ENCODE data around the gene C1QTNF9B.
"Not testable (repeated sequence)": the region's sequence is repeated elsewhere in the genome, so short reads cannot be mapped to it uniquely, and the experiment has no call there.

C1QTNF9B gene

DNA sequence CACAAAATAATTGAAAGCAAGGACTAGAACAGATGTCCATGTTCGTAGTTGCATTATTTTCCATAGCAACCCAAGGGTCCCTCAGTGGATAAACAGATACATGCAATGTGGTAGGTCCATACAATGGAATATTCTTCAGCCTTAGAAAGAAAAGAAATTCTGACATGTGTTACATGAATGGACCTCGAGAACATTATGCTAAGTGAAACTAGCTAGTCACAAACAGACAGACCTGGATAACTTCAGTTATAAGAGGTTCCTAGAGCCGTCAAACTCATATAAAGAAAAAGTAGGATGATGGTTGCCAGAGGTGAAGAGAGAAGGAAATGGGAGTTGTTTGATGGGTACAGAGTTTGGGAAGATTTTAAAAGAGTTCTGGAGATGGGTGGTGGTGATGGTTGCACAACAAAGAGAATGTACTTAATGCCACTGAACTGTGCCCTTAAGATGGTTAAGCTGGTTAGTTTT, at the start of gene C1QTNF9B:
Gene C1QTNF9B, minus strand, starts transcription at position 51 of the 468 bp plus-strand sequence.
- H3K36me3 ChIP-seq (ENCODE audit: control insufficient read depth, low read depth, low read length); H3K4me3 ChIP-seq (ENCODE audit: low read length); H3K27me3 ChIP-seq (ENCODE audit: control insufficient read depth, insufficient read depth, low read length); H3K9ac ChIP-seq (ENCODE audit: low read length); H3K4me1 ChIP-seq (ENCODE audit: control insufficient read depth, low read depth, low read length); H3K9me3 ChIP-seq (ENCODE audit: control insufficient read depth, low read depth, low read length); H3K27ac ChIP-seq (ENCODE audit: low read length): not testable (repeated sequence)

DNA sequence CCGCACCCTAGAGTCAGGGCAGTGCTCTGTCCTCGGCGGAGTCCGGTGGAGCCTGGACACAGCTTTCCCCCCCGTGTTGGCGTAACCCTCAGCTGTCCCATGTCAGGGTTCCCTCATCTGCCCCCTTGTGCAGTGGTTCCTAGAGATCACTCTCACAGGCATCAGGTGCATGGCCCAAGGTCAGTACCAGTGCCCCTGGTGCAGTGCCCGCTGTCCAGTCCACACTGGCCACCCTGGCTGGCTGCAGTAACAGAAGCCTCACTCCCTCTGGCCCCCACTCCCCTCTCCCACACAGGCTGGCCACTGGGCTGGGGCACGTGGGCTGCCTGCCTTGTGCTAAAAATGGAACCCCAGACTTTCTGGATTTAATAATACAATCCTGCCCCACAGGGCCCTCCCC, 49.6 kb upstream of the C1QTNF9B start:
- no peaks in the 10 kb centered on the region for H3K9me3 ChIP-seq (ENCODE audit: control insufficient read depth, low read depth, low read length)

DNA sequence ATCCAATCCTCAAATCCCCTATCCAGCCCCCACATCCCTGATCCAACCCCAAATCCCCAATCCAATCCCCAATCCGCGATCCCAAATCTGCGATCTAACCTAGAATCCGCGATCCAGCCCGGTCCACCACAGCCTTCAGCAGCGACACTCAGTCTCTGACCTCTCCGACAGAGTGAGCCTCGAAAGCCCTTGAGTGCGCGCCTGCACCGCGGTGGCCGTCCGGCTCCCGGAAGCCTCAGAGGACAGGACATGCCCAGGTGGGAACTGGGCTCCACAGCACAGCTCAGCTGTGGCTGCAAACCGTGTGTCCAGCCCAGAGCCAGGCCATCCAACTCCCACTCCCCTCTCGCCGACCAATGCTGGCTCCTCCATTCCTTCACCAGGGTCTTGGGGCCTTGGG, 48.8 kb upstream of the C1QTNF9B start:
- H3K9me3 ChIP-seq (ENCODE audit: control insufficient read depth, low read depth, low read length): no peaks in the 10 kb centered on the region

More for the DNA sequence above, 49.6 kb upstream of the C1QTNF9B start:
- Histone ChIP-seq H3K27me3 (ENCODE audit: control insufficient read depth, insufficient read depth, low read length) (no peaks in the 10 kb centered on the region), H3K4me3 (ENCODE audit: low read length) (no peak overlapping the region), H3K4me1 (ENCODE audit: control insufficient read depth, low read depth, low read length) (no peaks in the 10 kb centered on the region), H3K9ac (ENCODE audit: low read length) (no peak overlapping the region), H3K36me3 (ENCODE audit: control insufficient read depth, low read depth, low read length) (no peaks in the 10 kb centered on the region), H3K27ac (ENCODE audit: low read length) (no peak overlapping the region)

DNA sequence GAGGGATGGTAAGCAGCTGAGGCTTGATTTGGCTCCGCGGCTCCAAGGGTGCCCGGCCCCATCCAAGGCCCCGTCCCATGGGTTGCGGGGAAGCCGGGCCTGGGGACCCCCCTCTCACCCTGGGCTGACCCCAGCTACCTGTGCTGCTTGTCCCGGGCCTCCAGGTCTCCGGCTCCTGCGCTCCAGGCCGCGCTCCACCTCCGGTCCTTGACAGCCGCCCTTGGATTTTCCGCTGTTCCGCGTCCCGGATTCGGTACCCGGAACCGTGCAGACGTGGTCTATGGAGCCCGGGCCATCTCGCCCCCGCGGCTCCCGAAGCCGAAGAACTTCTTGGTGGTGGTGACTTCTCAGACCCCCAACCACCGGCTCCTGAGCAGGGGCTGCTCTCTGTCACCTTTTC, 48.3 kb upstream of the C1QTNF9B start:
- no peaks in the 10 kb centered on the region for H3K9me3 ChIP-seq (ENCODE audit: control insufficient read depth, low read depth, low read length)
- H3K27me3 ChIP-seq (ENCODE audit: control insufficient read depth, insufficient read depth, low read length): no peaks in the 10 kb centered on the region
- H3K27ac ChIP-seq (ENCODE audit: low read length): no peak overlapping the region
- no peaks in the 10 kb centered on the region for H3K4me1 ChIP-seq (ENCODE audit: control insufficient read depth, low read depth, low read length)
- no peaks in the 10 kb centered on the region for H3K36me3 ChIP-seq (ENCODE audit: control insufficient read depth, low read depth, low read length)
- H3K9ac ChIP-seq (ENCODE audit: low read length): no peak overlapping the region
- no peak overlapping the region for H3K4me3 ChIP-seq (ENCODE audit: low read length)

More for the DNA sequence above, 48.8 kb upstream of the C1QTNF9B start:
- Histone ChIP-seq H3K36me3 (ENCODE audit: control insufficient read depth, low read depth, low read length) (no peaks in the 10 kb centered on the region), H3K27me3 (ENCODE audit: control insufficient read depth, insufficient read depth, low read length) (no peaks in the 10 kb centered on the region), H3K9ac (ENCODE audit: low read length) (no peak overlapping the region), H3K27ac (ENCODE audit: low read length) (no peak overlapping the region), H3K4me1 (ENCODE audit: control insufficient read depth, low read depth, low read length) (no peaks in the 10 kb centered on the region), H3K4me3 (ENCODE audit: low read length) (no peak overlapping the region)

DNA sequence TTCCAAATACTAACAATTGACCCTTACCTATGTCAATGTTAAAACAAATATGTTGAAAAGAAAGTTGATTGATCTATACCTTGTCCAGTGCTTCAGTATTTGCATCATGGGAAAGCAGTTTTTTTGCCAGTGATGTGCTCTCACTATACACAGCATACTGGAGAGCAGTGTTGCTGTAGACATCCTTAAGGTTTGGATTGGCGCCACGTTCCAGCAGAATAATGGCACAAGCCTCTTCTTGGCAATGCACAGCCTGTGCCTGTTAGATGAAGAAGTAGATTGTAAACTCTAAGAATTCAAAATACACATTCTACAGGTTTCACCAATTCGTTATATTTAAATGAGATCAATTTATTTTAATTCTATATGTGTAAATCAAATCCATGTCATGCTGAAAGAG, 43.9 kb upstream of the C1QTNF9B start:
- H3K9me3 ChIP-seq (ENCODE audit: control insufficient read depth, low read depth, low read length): no peaks in the 10 kb centered on the region
- H3K27me3 ChIP-seq (ENCODE audit: control insufficient read depth, insufficient read depth, low read length): no peaks in the 10 kb centered on the region
- no peaks in the 10 kb centered on the region for H3K36me3 ChIP-seq (ENCODE audit: control insufficient read depth, low read depth, low read length)
- H3K9ac ChIP-seq (ENCODE audit: low read length): no peak overlapping the region
- H3K4me3 ChIP-seq (ENCODE audit: low read length): no peak overlapping the region
- H3K4me1 ChIP-seq (ENCODE audit: control insufficient read depth, low read depth, low read length): no peaks in the 10 kb centered on the region
- H3K27ac ChIP-seq (ENCODE audit: low read length): no peak overlapping the region

DNA sequence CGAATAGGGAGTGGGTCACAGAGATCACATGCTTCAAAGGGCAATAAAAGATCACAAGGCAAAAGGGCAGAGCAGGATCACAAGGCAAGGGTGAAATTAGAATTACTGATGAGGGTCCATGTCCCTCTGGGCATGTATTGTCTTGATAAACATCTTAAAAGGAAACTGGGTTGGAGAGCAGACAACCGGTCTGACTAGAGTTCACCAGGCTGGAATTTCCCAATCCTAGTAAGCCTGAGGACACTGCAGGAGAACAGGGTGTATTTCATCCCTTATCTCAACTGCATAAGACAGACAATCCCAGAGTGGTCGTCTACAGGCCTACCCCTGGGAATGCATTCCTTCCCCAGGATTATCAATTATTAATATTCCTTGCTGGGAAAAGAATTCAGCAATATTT, 42.4 kb upstream of the C1QTNF9B start:
- not testable (repeated sequence) for H3K27ac ChIP-seq (ENCODE audit: low read length); H3K4me1 ChIP-seq (ENCODE audit: control insufficient read depth, low read depth, low read length); H3K9me3 ChIP-seq (ENCODE audit: control insufficient read depth, low read depth, low read length); H3K9ac ChIP-seq (ENCODE audit: low read length); H3K4me3 ChIP-seq (ENCODE audit: low read length); H3K36me3 ChIP-seq (ENCODE audit: control insufficient read depth, low read depth, low read length); H3K27me3 ChIP-seq (ENCODE audit: control insufficient read depth, insufficient read depth, low read length)

DNA sequence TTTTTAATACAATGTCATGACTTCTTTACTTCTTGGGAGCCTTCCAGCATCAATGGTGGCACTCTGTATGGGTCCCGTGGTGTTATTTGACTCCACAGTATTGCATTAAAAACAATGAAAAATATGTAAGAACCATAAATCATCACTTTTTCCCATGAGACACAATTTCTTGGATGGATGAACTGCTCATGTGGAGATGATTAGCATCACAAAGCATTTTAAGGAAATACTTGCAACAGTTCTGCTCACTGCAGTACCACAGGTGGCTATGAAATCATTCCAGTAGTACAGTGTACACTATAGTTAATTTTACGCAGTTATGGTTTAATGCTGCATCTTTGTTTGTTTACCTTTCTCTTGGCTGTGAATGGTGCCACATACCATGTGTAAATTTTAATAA, 37.2 kb upstream of the C1QTNF9B start:
- H3K9ac ChIP-seq (ENCODE audit: low read length): no peak overlapping the region
- no peaks in the 10 kb centered on the region for H3K9me3 ChIP-seq (ENCODE audit: control insufficient read depth, low read depth, low read length)
- H3K27me3 ChIP-seq (ENCODE audit: control insufficient read depth, insufficient read depth, low read length): no peaks in the 10 kb centered on the region
- no peak overlapping the region for H3K27ac ChIP-seq (ENCODE audit: low read length)
- no peaks in the 10 kb centered on the region for H3K4me1 ChIP-seq (ENCODE audit: control insufficient read depth, low read depth, low read length)
- no peaks in the 10 kb centered on the region for H3K36me3 ChIP-seq (ENCODE audit: control insufficient read depth, low read depth, low read length)
- H3K4me3 ChIP-seq (ENCODE audit: low read length): no peak overlapping the region

DNA sequence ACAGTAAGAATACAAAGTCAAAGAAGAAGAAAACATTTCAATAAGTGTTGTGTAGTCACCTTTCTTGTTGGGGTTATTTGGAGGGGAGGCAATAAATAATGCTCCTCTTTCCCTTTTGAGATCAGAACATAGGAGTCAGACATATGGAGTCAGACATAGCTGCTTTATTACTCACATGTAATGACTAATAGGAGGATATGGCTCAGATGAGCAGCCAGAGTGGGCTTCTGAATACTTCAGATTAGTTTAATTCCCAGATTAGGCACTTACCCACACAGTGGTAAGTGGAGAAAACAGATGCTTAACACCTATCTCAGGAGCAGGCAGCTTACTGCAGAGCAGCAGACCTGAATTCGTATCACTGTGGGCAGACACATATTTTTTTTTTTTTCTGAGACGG, 31.7 kb upstream of the C1QTNF9B start:
- Histone ChIP-seq H3K9ac (ENCODE audit: low read length) (no peak overlapping the region), H3K27ac (ENCODE audit: low read length) (no peak overlapping the region)

DNA sequence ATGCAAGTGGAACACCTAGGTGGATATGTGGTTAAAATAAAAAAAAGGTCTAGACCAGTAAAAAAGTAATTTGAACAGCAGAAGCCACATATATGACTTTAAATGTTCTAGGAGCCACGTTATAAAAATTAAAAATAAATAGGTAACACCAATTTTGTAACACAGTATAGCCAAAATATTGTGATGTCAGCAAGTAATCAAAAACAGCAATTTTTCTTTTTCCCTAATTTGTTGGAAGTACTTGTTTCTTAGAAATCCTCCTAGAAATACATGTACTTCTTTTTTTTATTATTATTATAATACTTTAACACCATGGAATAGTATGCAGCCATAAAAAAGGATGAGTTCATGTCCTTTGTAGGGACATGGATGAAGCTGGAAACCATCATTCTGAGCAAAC, 25.7 kb upstream of the C1QTNF9B start:
- no peaks in the 10 kb centered on the region for H3K27me3 ChIP-seq (ENCODE audit: control insufficient read depth, insufficient read depth, low read length)
- H3K9ac ChIP-seq (ENCODE audit: low read length): no peak overlapping the region
- no peaks in the 10 kb centered on the region for H3K36me3 ChIP-seq (ENCODE audit: control insufficient read depth, low read depth, low read length)
- H3K4me3 ChIP-seq (ENCODE audit: low read length): no peak overlapping the region
- no peaks in the 10 kb centered on the region for H3K9me3 ChIP-seq (ENCODE audit: control insufficient read depth, low read depth, low read length)
- H3K27ac ChIP-seq (ENCODE audit: low read length): no peak overlapping the region
- peaks cover 9% of the 10 kb centered on the region for H3K4me1 ChIP-seq (ENCODE audit: control insufficient read depth, low read depth, low read length)

More for the DNA sequence above, 31.7 kb upstream of the C1QTNF9B start:
- Histone ChIP-seq H3K27me3 (ENCODE audit: control insufficient read depth, insufficient read depth, low read length) (no peaks in the 10 kb centered on the region), H3K4me3 (ENCODE audit: low read length) (no peak overlapping the region), H3K4me1 (ENCODE audit: control insufficient read depth, low read depth, low read length) (no peaks in the 10 kb centered on the region), H3K36me3 (ENCODE audit: control insufficient read depth, low read depth, low read length) (no peaks in the 10 kb centered on the region), H3K9me3 (ENCODE audit: control insufficient read depth, low read depth, low read length) (no peaks in the 10 kb centered on the region)

DNA sequence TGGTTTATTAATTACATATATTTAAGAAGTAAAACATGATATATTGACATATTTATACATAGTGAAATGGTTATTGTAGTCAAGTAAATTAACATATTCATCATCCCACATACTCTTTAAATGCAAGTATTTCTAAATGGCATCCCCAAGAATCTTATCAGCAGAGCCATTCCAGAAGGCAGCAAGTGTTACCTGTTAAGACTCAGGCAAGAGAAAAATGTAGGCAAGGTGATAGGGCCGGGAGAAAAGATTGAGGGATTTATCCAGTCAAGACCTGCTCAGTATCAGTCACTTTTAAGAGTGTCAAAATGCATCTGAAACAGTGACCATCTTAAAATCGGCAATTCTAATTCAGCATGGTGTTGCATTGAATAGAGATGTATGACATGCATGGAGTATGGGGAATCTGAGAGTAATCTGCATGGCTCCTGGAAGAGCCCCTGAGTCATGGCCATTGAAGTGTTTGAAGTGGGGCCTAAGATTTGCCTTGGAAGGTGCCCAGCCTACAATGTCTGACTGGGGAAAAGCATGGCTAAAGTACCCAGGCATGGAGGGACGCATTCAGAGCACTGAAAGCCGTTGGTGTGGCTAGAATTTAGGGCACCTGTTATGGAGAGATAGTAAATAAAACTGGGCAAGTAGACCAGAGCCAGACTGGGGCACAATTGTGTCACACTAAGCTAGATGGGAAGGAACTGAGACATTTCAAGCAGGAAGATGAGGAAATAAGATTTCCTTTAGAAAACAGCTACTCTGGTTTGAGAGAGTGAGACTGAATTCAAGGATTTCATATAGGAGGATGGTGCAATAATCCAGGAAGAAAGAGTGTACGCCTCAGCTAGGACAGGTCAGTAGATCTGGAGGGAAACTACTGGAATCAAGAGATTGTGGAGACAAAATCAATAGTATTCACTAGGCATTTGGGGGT, 25.0 kb upstream of the C1QTNF9B start:
- H3K36me3 ChIP-seq (ENCODE audit: control insufficient read depth, low read depth, low read length): no peaks in the 10 kb centered on the region
- H3K27ac ChIP-seq (ENCODE audit: low read length): no peak overlapping the region
- peaks cover 9% of the 10 kb centered on the region for H3K4me1 ChIP-seq (ENCODE audit: control insufficient read depth, low read depth, low read length)
- H3K9ac ChIP-seq (ENCODE audit: low read length): no peak overlapping the region
- no peaks in the 10 kb centered on the region for H3K9me3 ChIP-seq (ENCODE audit: control insufficient read depth, low read depth, low read length)
- H3K27me3 ChIP-seq (ENCODE audit: control insufficient read depth, insufficient read depth, low read length): no peaks in the 10 kb centered on the region
- H3K4me3 ChIP-seq (ENCODE audit: low read length): no peak overlapping the region

DNA sequence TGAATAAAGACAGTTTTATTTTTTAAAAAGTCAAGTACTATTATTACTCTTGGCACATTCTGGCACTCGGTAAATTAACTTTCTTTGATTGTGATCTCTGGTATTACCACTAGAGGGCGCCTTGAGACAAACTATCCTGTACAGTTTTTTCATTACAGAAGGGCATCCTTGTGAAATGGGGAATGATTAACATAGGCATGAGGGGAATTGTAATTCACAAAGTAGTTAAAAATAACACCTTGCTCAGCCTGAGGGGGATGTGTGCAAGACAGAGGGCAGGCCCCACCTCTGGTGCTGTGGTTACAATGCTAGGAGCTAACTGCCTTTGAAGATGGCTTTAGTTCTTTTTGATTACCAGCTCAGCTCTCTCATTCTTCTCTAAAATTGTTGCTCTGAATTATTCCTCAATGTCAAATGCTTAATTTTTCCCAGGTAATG, 24.2 kb upstream of the C1QTNF9B start:
- Histone ChIP-seq H3K4me1 (ENCODE audit: control insufficient read depth, low read depth, low read length) (peaks cover 9% of the 10 kb centered on the region), H3K36me3 (ENCODE audit: control insufficient read depth, low read depth, low read length) (no peaks in the 10 kb centered on the region), H3K9me3 (ENCODE audit: control insufficient read depth, low read depth, low read length) (no peaks in the 10 kb centered on the region), H3K4me3 (ENCODE audit: low read length) (no peak overlapping the region), H3K9ac (ENCODE audit: low read length) (no peak overlapping the region), H3K27me3 (ENCODE audit: control insufficient read depth, insufficient read depth, low read length) (no peaks in the 10 kb centered on the region), H3K27ac (ENCODE audit: low read length) (no peak overlapping the region)

DNA sequence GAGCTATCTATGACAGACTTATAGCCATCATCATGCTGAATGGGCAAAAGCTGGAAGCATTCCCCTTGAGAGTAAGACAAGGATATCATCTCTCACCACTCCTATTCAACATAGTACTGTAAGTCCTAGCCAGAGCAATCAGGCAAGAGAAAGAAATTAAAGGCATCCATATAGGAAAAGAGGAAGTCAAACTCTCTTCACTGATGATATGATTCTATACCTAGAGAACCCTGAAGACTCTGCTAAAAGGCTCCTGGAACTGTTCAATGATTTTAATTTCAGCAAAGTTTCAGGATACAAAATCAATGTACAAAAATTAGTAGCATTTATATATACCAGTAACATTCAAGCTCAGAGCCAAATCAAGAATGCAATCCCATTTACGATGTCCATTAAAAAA, 21.7 kb upstream of the C1QTNF9B start:
- H3K4me3 ChIP-seq (ENCODE audit: low read length): no peak overlapping the region
- no peaks in the 10 kb centered on the region for H3K36me3 ChIP-seq (ENCODE audit: control insufficient read depth, low read depth, low read length)
- no peak overlapping the region for H3K9ac ChIP-seq (ENCODE audit: low read length)

More for the DNA sequence above, 21.7 kb upstream of the C1QTNF9B start:
- Histone ChIP-seq H3K4me1 (ENCODE audit: control insufficient read depth, low read depth, low read length) (peaks cover 9% of the 10 kb centered on the region), H3K27ac (ENCODE audit: low read length) (no peak overlapping the region), H3K9me3 (ENCODE audit: control insufficient read depth, low read depth, low read length) (no peaks in the 10 kb centered on the region), H3K27me3 (ENCODE audit: control insufficient read depth, insufficient read depth, low read length) (no peaks in the 10 kb centered on the region)
